MV-4-11 (cell line): Measurements from ENCODE around the gene KATNB1.

ENCODE experiments used
- DNase-seq: peaks from one replicate; lab custom pipeline; 2025; lab: John Stamatoyannopoulos, UW

Gene KATNB1

DNA sequence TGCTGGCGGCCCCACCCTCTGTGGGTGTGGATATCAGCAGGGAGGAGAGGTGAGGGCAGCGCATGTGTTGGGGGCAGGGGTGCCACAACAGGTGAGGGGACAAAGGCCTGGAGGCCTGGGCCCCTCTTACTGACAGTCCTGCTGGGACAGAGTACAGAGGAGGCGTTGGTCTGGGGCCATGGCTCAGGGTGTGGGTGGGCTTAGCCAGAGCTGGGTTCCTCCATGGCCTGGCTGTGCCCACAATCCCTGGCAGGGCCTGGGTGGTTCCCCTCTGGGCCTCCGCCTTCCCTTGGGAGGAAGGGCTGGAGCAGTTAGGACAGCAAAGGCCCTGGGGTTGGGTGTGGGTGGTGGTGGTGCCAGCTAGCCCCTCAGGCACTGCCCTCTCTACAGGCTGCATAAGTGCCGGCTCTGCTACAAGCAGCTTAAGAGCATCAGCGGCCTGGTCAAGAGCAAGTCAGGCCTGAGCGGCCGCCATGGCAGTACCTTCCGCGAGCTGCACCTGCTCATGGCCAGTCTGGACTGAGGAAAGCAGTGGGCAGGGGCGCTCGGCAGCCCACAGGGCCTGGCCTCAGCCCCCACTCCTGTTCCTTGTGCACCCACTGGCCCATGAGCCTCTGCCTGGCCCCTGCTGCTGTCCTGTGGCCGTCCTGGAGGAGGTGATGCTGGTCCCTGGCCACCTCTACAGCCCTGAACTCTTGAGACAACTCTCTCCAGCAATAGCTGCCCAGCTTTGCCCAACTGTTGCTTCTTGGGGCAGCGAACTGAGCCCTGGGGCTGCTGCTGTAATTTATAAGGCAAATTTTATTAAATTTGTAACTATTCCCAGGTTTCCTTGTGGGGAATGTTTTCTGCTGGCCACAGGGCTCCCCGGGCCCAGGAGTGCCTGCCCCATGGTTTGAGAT, 21.1 kb downstream of the KATNB1 start:
- no peak for DNase-seq

DNA sequence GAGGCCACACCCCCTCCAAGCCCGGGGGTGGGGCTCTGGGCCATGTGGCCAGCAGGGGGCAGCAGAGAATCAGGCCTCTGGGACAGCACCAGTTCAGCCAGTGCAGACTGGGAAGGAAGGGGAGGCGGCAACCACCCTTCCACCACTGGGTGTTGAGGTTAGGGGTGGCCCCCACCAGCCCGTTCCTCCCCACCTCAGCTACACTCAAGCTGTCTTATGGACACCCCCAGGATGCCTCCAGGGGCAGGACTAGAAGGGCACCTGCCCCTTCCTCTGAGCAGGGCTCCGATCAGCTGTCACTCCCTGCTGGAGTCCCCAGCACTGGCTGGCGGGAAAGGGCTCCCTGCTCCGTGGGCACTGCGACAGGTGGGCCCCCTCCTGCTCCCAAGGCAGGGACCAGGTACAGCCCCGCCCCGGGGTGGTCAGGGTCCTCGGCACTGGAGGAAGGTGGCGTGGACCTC, 21.8 kb downstream of the KATNB1 start:
- peak; percentile 65 for DNase-seq

DNA sequence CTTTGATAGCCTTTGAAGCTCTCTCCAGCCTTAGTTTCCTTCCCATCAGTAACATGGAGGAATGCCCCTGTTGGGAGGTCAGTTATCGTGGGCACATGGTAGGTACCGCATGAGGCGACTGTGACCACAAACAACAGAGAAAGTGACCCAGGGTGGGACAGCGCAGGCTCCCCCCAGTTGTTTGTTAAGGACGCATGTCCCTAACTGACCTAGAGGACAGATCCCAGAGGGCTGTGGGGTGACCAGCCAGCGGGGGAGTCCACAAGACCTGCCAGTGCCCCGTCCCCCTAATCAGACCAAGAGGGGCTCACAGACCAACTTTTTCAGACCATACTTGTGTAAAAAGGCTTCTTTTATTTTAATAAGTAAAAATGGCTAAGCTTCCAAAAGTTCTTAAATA, 22.3 kb downstream of the KATNB1 start:
- DNase-seq: no peak

DNA sequence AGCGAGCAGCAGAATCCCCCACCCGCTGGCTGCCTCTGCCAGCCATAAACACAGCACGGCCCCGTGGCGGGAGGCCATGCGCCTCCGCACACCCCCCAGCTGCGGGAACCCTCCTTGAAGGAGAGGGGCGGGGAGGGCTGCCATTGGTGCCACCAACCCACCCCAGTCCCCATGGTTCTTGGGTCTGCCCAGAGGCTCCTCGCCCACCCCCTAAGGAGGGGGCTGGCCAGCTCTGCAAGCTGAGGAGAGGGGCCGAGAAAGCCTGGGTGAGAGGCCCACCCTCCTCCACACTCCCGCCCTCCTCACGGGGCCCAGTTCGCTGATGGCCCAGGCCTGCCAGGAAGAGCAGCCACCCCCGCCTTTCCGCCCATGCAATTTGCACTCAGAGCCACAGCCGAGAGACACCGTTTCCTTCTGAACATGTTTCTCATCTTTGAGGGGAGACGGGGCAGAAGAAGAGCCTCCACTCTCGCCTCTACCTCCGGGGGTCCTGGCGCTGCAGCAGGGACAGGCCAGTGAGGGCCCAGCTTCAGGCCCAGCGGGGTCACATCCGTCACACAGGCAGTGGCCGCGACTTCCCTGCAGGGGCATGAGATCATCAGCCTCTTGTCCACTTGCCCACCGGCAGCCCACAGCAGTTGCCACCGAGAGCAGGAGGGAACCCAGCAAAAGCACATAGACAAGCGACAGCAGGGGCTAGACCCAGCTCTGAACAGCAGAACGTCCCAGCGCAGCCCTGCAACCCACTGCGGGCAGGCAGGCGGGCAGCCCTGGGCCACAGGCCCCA, 23.0 kb downstream of the KATNB1 start:
- DNase-seq: no peak

DNA sequence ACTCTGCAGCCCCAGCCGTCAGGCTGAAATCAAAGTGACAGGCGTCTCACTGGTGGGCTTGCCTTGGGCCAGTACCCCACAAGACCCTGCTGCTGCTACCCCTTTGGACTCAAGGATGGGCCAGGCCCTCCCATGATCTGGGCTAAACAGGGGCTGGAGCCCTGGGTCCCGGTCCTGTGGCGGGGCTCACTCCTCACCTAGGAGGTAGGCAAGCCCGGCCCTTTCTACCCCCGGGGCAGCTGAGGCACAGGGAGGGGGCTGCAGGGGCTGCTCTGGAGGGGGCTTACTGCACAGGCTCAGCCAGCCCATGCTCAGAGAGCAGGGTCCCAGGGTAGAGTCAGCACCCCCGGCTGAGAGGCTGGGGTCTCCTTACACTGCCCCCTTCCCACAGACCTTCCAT, 23.6 kb downstream of the KATNB1 start:
- no peak for DNase-seq

DNA sequence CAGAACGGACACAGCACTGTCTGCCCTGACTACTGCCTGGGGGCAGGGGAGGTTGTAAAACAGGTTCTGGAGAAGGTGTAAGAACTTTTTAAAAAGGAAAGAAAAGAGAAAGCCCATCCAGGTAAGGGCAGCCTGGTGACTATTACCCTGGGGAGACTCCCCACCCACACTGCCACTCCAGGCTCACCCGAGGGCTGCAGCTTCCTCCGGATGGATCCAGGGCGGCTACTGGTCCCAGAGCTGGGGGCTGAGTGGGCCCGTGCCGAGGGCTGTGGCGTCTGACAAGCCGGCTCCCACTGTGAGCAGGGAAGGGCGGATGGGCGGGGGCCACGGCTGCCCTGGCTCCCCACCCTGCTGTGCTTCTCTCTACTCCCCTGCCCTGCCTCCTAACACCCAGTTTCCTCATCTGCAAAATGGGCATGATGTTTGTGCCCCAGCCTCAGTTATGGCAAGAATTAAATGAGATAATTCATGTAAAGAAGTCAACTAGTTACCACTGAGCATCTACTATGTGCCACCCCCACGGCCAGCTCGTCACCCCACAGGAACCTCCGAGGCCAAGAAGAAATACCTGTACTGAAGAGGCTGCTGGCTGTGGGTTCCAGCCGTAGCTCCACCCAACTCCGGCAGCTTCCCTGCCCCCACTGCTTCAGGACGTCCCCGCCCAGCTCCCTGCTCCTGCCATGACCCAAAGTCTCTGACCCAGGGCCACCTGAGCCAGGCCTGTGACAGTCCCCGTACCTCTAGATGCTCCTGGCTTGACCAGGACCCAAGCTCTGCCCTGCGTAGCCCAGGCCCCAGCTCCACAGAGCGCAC, 24.2 kb downstream of the KATNB1 start:
- no peak for DNase-seq

DNA sequence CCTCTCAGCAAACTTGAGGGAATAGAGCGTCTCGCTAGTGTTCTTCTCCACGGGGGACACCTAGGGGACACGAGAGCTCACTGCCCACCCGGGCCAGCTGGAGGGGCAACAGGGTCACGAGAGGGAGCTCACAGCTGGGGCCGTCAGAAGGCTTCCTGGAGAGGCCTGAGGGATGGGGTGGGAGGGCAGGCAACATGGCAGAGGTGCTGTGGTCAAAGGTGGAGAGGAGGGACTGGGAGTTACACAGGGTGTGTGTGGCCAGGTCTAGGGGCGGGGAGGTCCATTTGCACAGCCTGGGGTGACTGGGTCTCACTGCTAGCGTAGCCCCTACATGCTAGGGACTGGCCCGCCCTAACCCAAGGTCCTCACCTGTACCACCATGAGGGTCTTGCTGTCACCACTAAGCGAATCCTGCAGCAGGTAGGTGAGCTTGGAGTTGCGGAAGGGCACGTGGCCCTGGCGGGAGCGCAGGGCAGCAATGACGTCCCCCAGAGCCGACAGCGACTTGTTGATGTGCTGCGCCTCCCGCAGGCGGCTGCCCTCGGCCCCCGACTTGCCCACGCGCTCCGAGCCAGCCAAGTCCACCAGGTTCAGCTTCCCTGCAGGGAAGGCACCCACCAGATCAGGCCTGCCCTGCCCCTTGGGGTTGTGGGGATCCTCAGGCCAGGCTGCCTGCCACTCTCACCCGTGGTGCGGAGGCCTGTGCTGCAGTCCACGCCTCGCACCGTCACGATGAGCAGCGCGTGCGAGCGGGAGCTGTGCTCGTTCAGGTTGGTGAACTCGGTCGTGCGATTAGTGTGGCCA, 25.0 kb downstream of the KATNB1 start:
- no peak for DNase-seq

DNA sequence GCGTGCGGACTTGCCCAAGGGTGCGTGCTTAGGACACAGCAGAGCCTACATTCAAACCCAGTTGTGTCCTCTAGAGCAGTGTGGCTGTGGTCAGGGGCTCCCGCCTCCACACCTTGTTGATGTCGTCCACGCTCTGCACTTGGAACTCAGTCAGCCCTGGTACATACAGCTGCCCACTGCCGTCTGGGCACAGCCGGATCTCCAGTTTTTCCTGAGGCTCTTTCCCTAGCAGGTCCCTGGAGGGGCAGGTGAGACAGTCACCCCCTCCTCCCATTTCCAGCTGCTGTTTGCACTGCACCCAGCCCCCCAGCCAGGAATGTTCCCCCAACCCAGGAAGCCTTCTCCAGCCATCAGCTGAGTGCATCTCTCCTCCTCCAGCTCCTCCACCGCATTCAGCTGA, 25.7 kb downstream of the KATNB1 start:
- DNase-seq: no peak

DNA sequence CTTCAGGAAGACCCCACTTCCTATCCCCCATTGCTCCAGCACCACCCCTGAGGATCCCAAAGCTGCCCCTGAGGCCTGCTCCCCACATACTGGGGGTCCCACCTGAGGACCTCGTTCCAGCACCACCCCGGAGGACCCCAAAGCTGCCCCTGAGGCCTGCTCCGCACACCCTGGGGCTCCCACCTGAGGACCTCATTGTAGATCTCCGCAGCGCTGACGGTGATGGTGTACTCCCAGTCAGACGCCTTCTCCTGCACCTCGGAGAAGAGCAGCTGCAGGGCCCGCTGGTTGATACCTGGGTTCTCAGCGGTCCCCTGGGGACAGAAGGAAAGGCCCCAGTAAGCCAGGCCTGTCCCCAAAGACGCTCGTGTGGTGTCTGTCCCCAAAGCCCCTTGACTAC, 26.4 kb downstream of the KATNB1 start:
- DNase-seq: no peak

DNA sequence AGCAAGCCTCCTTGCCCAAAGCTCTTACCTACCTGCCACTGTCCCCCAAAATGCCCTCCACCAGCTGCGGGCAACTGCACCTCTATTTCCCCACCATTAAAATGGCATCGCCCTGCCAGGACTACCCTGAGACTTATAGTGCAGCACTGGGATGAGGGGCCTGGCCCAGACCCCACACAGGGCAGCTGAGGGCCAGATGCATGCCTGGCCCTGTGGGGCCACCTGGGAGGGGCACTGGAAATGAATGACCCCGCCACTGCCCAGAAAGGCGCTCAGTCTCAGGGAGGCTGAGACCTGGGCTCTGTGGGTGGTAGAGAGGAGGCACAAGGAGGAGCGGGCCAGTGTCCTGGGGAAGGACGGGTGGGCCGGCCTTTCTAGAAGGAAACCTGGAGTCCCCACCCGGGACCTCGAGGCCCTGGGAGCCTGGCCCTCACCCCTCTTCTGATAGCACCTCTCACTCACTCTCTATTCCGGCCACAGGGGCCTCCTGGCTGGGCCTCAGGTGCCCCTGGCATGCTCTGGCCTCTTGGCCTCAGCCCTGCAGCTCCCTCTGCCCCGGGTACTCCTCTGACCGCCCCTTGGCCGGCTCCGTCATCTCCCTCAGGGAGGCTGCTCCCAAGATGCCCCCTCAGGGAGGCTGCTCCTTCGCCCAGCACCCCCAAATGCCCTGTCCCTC, 26.9 kb downstream of the KATNB1 start:
- DNase-seq: no peak

DNA sequence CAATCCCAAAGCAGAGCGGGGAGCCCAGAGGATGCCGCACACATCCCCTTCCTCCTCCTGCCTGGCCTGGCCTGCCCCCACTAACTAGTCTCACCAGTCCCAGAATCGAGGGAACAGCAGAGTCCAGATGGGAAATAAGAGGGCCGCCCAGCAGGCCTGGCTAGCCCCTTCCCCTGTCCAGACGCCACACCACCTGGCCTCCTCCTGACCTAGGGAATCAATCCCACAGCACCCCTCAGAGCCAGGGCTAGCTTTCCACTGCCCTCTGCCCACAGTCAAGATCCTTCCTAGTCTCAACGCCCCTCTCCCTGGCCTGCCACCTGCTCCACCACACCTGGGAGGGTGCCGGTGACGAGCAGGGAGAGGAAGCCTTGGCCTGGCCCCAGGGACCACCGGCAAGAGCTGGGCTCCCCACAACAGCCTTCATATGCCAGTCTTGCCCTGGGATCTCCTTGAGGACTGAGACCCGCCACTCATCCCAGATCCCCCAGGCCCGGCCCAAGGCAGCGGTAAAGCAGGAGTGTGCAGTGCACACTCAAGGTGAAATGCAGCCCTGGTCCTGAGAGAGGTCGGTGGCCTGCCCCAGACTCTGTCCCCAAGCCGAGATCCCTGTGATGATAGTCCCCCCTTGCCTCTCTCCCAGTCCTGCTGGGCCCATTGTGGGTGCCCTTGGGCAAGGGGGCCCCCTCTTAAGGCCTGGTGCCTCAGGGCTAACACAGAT, 27.9 kb downstream of the KATNB1 start:
- no peak for DNase-seq

DNA sequence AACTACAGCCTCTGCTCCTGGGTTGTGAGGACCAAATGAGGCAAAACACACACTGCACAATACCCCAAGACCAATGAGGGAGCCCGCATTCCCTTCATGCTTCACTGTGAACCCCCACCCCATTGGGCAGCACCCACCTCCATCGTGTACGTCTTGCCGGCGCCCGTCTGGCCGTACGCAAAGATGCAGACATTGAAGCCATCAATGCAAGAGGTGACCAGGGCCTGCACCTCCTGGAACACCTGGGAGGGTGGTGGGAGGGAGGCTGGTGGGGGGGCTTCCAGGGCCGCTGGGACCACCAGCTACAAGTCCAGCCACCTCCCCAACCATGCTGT, 28.4 kb downstream of the KATNB1 start:
- DNase-seq: no peak

DNA sequence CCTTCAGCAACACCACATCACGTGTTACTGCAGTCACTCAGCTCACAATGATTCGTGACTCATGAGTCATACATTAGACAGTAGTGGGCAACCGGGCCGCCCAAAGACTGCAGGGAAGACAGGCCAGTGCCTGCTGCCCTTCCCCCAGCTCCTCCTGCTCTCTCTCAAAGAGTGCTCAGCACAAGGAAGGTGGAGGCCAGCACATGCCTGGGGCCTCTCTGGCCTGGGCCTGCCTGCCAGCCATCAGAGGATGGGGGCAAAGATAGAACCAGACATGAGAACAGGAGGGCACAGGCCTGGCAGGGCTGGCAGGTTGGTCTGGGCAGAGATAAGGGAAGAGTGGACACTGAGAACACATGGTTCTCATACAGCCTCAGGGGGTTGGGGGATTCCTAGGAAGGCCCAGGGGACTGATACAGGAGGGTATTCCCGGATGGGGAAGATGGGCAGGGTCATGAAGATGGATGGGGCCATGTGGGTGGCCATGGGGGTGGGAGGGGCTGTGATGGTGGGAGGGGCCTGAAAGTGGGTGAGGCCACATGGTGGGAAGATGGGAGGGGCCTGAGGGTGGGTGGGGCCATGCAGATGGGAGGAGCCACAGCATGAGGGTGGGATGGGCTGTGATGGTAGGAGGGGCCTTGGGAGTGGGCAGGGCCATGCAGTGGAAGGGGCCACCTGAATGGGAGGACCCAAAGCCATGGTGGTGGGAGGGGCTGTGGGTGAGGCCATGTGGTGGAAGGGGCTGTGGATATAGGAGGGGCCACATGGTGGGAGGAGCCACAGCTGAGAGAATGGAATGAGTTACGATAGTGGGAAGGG, 29.0 kb downstream of the KATNB1 start:
- DNase-seq: peak; percentile 69

DNA sequence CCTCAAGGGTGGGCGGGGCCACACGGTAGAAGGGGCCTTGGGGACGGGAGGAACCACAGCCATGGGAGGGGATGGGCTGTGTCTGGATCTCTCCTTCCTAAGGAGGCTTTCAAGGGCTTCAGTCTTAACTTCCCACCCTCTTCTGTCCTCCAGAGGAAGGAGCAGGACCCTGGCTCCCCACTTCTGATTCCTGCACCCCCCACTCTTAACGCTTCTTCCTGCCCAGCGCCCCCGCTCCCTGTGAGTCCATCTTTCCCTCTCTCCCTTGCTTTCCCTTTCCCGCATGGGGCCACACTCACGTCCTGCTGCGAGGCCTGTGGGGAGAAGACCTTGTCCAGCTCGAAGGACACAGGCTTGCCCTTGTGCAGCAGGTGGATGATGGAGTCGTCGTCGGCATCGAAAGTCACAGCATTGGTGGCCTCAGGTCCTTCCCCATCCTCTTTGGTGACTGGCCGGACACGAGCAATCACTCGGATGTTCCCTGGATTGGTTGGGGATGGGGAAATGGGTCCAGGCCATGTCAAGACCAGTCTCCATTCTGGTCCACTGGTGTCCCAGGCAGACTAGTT, 29.7 kb downstream of the KATNB1 start:
- DNase-seq: no peak

DNA sequence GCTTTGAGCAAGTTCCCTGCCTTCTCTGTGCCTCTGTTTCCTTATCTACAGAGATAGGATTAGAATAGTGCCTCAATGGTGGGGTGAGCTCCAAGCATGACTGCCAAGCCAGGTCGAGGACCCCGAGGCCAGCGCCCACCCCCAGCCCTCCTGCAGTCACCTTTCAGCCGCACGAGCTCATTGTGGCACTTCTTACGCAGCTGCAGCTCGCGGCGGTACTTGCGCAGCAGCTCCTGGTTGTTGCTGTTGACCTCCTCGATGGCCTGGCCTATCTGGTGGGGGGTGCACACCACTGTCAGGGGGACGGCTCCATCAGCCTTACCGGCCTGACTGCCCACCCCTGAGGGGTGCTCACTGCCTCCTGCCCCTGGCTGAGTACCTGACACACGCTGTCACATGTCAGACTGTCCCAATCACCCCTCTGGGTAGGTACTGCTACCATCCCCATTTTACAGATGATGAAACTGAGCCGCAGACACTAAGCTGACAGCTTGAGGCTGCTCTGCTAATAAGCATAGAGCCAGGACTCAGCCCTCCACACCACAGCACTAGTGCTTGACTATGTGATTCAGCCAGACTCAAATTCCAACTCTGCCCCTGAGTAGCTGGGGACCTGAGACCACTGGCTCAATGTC, 31.3 kb downstream of the KATNB1 start:
- no peak for DNase-seq

DNA sequence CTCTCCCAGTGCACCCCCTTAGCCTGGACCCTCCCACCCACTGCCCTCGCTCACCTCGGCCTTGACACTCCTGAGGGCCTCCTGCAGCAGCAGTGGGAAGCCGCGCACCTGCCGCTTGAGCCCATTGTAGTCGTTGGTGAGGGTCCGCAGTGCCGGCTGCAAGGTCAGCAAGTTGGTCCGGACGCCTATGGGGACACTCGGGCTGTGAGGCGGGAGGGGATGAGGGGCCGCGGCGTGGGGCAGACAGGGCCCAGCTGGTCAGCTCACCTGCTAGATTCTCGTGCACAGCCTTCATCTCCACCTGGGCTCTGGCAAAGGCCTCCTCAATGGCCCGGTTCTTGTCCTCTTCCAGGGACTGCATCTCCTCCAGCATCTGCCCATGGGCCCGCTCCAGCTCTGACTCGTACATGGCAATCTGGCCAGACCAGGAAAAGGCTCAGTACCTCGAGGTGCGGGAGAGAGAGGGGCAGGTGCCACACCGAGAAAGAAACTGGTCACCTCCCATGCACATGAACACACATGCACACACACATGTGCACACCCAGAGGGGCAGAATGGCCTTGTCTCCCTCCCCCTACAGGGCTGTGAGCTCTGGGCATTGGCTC, 34.1 kb downstream of the KATNB1 start:
- no peak for DNase-seq

DNA sequence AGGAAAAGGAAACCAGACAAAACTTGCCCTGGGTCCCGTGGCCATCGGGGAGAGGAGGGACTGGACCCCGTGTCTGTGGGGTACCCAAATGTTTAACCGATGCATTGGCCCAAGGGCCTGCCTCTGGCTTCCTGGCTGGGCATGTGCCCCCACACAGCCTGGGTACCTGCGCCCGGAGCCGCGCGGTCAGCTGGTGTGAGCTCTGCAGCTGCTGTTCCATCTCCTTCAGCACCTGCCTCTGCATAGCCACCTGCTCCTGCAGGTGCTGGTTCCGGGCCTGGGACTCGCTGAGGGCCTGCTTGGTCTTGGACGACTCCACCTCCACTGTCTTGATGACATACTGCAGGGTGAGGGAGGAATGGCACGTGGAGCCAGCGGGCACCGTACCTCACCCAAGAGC, 34.8 kb downstream of the KATNB1 start:
- DNase-seq: no peak

DNA sequence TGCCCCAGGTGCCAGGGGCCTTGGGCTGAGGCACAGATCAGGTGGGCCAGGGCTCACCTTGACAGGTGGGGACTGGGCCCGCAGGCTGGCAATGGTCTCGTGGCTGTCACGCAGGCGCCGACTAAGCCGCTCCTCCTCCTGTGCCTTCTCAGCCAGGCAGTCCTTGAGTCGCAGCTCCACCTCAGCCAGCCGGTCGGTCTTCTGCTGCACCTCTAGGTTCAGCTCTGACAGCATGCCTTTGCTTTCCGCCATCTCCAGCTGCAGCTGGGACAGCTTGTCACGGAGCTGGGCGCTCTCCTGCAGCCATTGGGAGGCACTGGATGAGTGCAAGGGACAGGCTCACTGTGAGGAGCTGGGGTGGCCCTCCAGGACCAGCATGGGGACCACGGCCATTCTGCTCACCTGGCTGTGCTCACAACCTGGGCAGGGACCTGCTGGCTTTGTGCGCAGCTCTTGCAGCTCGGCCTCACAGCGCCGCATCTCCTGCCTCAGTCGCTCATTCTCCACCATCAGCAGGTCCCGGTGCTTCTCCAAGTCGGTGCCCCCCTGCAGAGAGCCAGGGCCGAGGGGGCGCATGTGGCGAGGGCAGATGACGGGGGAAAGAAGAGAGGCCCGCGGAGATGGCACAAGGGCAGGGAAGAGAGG, 35.7 kb downstream of the KATNB1 start:
- no peak for DNase-seq
